Esophagus muscularis mucosa (tissue), 4 donors: ENCODE measurements around the gene GFRA4. TPM values are rescaled to one million over a fixed set of nuclear protein-coding genes. Genes with fewer than 3 reads are reported as not detected.

Source experiments
- DNase-seq: peaks from one replicate; pipeline ENCODE4 v3.0.0-alpha.2; 2017; ENCODE audit errors: extremely low spot score
- H3K27ac ChIP-seq, 4 donors: fragments of 200-600 bp; sonication (generic); replicated peaks in 1 of 4; 1 replicate in 3 of 4; 2 replicates in 1 of 4; pipeline ENCODE4 v1.5.1; 2016 to 2019; ENCODE audit warnings: mild to moderate bottlenecking in 1 of 4
- H3K27me3 ChIP-seq, 4 donors: fragments of 200-600 bp; sonication (generic); one replicate each; pipeline versions ENCODE4 v1.5.1 to v1.6.0; 2016 to 2019
- H3K36me3 ChIP-seq, 4 donors: fragments of 200-600 bp; sonication (generic); one replicate each; pipeline ENCODE4 v1.5.1; 2016 to 2019
- H3K4me1 ChIP-seq, 4 donors: fragments of 200-600 bp; sonication (generic); one replicate each; pipeline ENCODE4 v1.5.1; 2016 to 2019
- H3K4me3 ChIP-seq, 4 donors: fragments of 200-600 bp; sonication (generic); 1 replicate in 2 of 4; 2 replicates in 2 of 4; pipeline ENCODE4 v1.5.1; 2016 to 2019; ENCODE audit warnings: mild to moderate bottlenecking in 4 of 4, moderate library complexity in 1 of 4
- H3K9me3 ChIP-seq, 4 donors: fragments of 200-600 bp; sonication (generic); 1 replicate in 3 of 4; 2 replicates in 1 of 4; pipeline ENCODE4 v1.5.1; 2016 to 2019
- CTCF ChIP-seq, 3 experiments: fragments of 200-600 bp in 2 of 3; fragments of 450-650 bp in 1 of 3; sonication (generic) in 2 of 3; IDR thresholded peaks; one replicate each; pipeline ENCODE4 v1.5.1; 2017 to 2019; ENCODE audit warnings: antibody characterized with exemption in 3 of 3, mild to moderate bottlenecking in 2 of 3, moderate library complexity in 1 of 3
- EP300 ChIP-seq: sonication (generic); formaldehyde crosslinking; IDR thresholded peaks from one replicate; pipeline ENCODE4 v1.6.1; 2017; ENCODE audit warnings: antibody characterized with exemption
- POLR2A ChIP-seq: fragments of 450-650 bp; IDR thresholded peaks from one replicate; pipeline ENCODE4 v1.6.1; 2017; ENCODE audit warnings: antibody characterized with exemption, moderate library complexity, mild to moderate bottlenecking, low read depth
- POLR2AphosphoS5 ChIP-seq, 2 donors: sonication (generic); formaldehyde crosslinking; IDR thresholded peaks; one replicate each; pipeline ENCODE4 v1.6.1; 2017; ENCODE audit warnings: antibody characterized with exemption in 2 of 2
- WGBS: methylation state at CpG from one replicate; pipeline ENCODE4 v1.1.5; 2018; 5-methylcytosine and 5-hydroxymethylcytosine counted together
- intact Hi-C: fragments of 100-400 bp; cut with DNase I; formaldehyde crosslinking; loops from one replicate; pipeline ENCODE4 v1.15.1; 2023
- total RNA-seq, 4 donors: library from RNA; depleted of rRNA; stranded (reverse); fragments of >200 nt; gene quantifications; one replicate each; pipeline versions ENCODE4 v1.1.0 to v1.2.1, GENCODE V29; 2016

Gene GFRA4
- total RNA-seq, 4 donors from 2014 or later = not detected

DNA sequence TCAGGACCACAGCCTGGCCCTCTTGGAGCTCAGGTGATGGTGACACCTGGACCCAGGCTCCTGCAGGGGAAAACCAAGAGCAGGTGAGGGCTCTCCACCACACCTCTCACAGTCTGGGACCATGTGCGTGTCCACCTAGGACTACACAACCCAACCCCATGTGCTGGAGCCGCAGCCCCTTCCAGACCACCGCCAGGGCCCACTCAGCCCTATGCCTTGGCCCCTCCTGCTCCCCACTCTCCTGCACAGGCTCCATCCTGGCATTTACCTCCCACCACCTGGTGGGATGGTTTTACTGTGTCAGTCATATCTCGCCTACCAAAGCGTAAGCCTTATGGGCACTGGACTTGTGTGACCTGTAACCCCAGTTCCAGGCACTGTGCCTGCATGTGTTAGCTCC is 31.7 kb upstream of the GFRA4 start:
- no peaks in the 10 kb centered on the region for H3K27me3 ChIP-seq
- H3K9me3 ChIP-seq = peaks cover 0 to 8% (median 3%) of the 10 kb centered on the region in 4 donors
- no peak for TF ChIP-seq EP300
- no peak for TF ChIP-seq POLR2A
- no peak for TF ChIP-seq POLR2AphosphoS5 (IDR thresholded peaks at IDR 0.05)
- TF ChIP-seq CTCF (IDR thresholded peaks at IDR 0.05) = no peak
- 94% methylated on average over 4 of the region's 5 CpGs for WGBS
- DNase-seq = no peak
- H3K4me1 ChIP-seq = no peaks in the 10 kb centered on the region
- no peak overlapping the region for H3K27ac ChIP-seq
- intact Hi-C loops = no loop called here
- H3K36me3 ChIP-seq = no peaks in the 10 kb centered on the region
- no peak overlapping the region for H3K4me3 ChIP-seq

DNA sequence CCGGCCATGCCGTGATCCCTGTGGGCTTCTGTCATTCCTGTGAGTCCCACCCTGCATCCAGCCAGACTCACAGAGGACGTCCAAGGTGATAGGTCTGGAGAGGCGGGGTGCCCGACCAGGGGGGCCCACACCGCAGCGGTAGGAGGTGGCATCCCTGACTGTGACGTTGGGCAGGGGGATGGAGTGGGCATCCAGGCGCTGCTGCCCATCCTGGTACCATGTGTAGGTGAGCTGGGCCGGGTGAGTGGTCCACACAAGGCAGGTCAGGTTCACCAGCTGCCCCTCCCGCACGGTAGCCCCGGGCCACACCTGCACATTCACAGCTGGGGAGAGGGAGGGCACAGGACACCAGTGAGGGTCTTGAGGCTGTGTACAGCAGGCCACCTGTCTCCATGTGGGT is 30.2 kb upstream of the GFRA4 start:
- WGBS = no CpG with 5 or more reads among the region's 13 CpGs

DNA sequence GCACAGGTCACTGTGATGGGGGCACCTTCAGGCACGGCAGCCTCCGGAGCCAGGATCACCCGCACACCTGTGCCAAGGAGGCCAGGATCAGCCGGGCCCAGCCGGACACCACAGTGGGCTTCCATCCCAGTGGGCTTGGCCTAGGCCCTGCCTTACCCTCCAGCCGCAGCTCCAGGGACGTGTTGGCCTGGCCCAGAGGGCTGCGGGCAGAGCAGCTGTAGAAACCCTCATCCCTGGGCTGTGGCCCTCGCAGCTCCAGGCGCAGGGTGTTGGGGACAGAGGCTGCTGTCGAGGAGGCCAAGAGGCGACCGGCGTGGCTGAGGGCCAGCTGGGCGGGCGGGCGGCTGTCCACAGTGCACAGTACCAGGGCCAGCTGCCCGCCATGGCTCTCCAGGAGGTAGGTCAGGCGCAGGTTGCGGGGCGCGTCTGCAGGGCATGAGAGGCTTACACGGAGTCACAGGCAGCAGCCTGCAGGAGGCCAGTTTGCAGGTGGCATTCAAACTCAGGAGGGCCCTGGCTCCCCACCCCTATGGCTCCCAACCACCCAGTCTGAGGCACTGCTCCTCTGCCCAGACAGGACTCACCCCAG is 29.6 kb upstream of the GFRA4 start:
- 100% methylated on average over 3 of the region's 23 CpGs for WGBS
- TF ChIP-seq POLR2AphosphoS5 (IDR thresholded peaks at IDR 0.05) (no peak), CTCF (IDR thresholded peaks at IDR 0.05) (no peak), EP300 (no peak), POLR2A (no peak)
- Histone ChIP-seq H3K27me3 (no peaks in the 10 kb centered on the region), H3K27ac (no peak overlapping the region), H3K9me3 (peaks cover 0 to 8% (median 3%) of the 10 kb centered on the region in 4 donors), H3K36me3 (no peaks in the 10 kb centered on the region), H3K4me3 (no peak overlapping the region), H3K4me1 (peaks cover 0 to 3% (median under 1%) of the 10 kb centered on the region in 4 donors)
- DNase-seq = no peak
- intact Hi-C loops = no loop called here

More for the DNA sequence above, 30.2 kb upstream of the GFRA4 start:
- intact Hi-C loops = no loop called here
- no peaks in the 10 kb centered on the region for H3K36me3 ChIP-seq
- peaks cover 0 to 8% (median 3%) of the 10 kb centered on the region in 4 donors for H3K9me3 ChIP-seq
- H3K27ac ChIP-seq = no peak overlapping the region
- H3K27me3 ChIP-seq = no peaks in the 10 kb centered on the region
- TF ChIP-seq CTCF (IDR thresholded peaks at IDR 0.05) = no peak
- no peak for TF ChIP-seq EP300
- no peak for TF ChIP-seq POLR2AphosphoS5 (IDR thresholded peaks at IDR 0.05)
- no peak for TF ChIP-seq POLR2A
- no peaks in the 10 kb centered on the region for H3K4me1 ChIP-seq
- no peak for DNase-seq
- no peak overlapping the region for H3K4me3 ChIP-seq

- intact Hi-C loops = no loop called here
These were observed 28.7 kb upstream of the GFRA4 start for GRCh38 chr20:3691897-3692296.

More at GRCh38 chr20:3691897-3692296, 28.7 kb upstream of the GFRA4 start:
- Histone ChIP-seq H3K36me3 (no peaks in the 10 kb centered on the region), H3K27ac (no peak overlapping the region), H3K9me3 (peaks cover 0 to 8% (median 3%) of the 10 kb centered on the region in 4 donors), H3K4me3 (no peak overlapping the region), H3K27me3 (no peaks in the 10 kb centered on the region), H3K4me1 (peaks cover 7 to 12% (median 10%) of the 10 kb centered on the region in 4 donors)
- no peak for DNase-seq
- WGBS = 100% methylated on average over 3 of the region's 9 CpGs
- TF ChIP-seq POLR2AphosphoS5 (IDR thresholded peaks at IDR 0.05) (no peak), CTCF (IDR thresholded peaks at IDR 0.05) (no peak), POLR2A (no peak), EP300 (no peak)
